PC-9 (cell line): ENCODE measurements around the gene MACROD1. TPM values are rescaled to one million over a fixed set of nuclear protein-coding genes. Genes with fewer than 3 reads are reported as not detected.

Experiments used
- BruUV-seq: library from RNA; stranded (reverse); fragments of 400-500 nt; replicated peaks from 2 replicates; lab custom pipeline; 2021; lab: Mats Ljungman, UMichigan
- CTCF ChIA-PET: fragments of 300-600 bp; sonication (Branson Sonifier 250); formaldehyde crosslinking; loops from one replicate; lab custom pipeline; 2022; ENCODE audit warnings: antibody characterized with exemption; lab: Charles Lee
- POLR2A ChIA-PET: fragments of 300-600 bp; sonication (Branson Sonifier 250); formaldehyde crosslinking; loops from one replicate; lab custom pipeline; 2022; ENCODE audit warnings: antibody characterized with exemption; ENCODE audit not compliant: unreplicated experiment; lab: Charles Lee
- DNase-seq, 2 experiments: peaks; one replicate each; pipeline versions ENCODE4 v3.0.0 to v3.0.0-alpha.2; 2015 to 2022; ENCODE audit warnings: mixed read lengths in 1 of 2
- H2AFZ ChIP-seq: fragments of 200-600 bp; sonication (generic); 2 replicates; pipeline ENCODE4 v1.8.1; 2017; ENCODE audit warnings: antibody characterized with exemption
- H3F3A ChIP-seq: fragments of 200-600 bp; sonication (generic); 2 replicates; pipeline ENCODE4 v1.8.1; 2017; ENCODE audit warnings: antibody characterized with exemption, mild to moderate bottlenecking, low read depth; ENCODE audit not compliant: insufficient read depth
- H3K27ac ChIP-seq: fragments of 200-600 bp; sonication (generic); 2 replicates; pipeline ENCODE4 v1.6.1; 2016; ENCODE audit warnings: mixed run types
- H3K27me3 ChIP-seq: fragments of 200-600 bp; sonication (generic); 2 replicates; pipeline ENCODE4 v1.6.1; 2016; ENCODE audit warnings: low read depth, mixed run types; ENCODE audit not compliant: insufficient read depth
- H3K36me3 ChIP-seq: fragments of 200-600 bp; sonication (generic); 2 replicates; pipeline ENCODE4 v1.6.1; 2016; ENCODE audit warnings: low read depth, mixed run types
- H3K4me1 ChIP-seq: fragments of 200-600 bp; sonication (generic); replicated peaks from 2 replicates; pipeline ENCODE4 v1.6.1; 2016; ENCODE audit warnings: mixed run types; ENCODE audit not compliant: insufficient read depth
- H3K4me2 ChIP-seq: fragments of 200-600 bp; sonication (generic); 2 replicates; pipeline ENCODE4 v1.6.1; 2017; ENCODE audit warnings: mixed run types
- H3K4me3 ChIP-seq: fragments of 200-600 bp; sonication (generic); 2 replicates; pipeline ENCODE4 v1.6.1; 2016; ENCODE audit warnings: mixed run types
- H3K79me2 ChIP-seq: fragments of 200-600 bp; sonication (generic); 2 replicates; pipeline ENCODE4 v1.6.1; 2017; ENCODE audit warnings: low read depth, mixed run types
- H3K9me2 ChIP-seq: fragments of 200-600 bp; sonication (generic); 2 replicates; pipeline ENCODE4 v1.8.1; 2017; ENCODE audit warnings: mild to moderate bottlenecking; ENCODE audit not compliant: insufficient read depth
- H3K9me3 ChIP-seq: fragments of 200-600 bp; sonication (generic); 2 replicates; pipeline ENCODE4 v1.8.1; 2016; ENCODE audit warnings: low read depth; ENCODE audit not compliant: insufficient read depth
- H4K20me1 ChIP-seq: fragments of 200-600 bp; sonication (generic); 2 replicates; pipeline ENCODE4 v1.8.1; 2017; ENCODE audit not compliant: insufficient read depth
- CTCF ChIP-seq: fragments of 200-600 bp; sonication (generic); conservative IDR thresholded peaks from 2 replicates; pipeline ENCODE4 v1.6.1; 2017; ENCODE audit warnings: mixed run types, antibody characterized with exemption, mild to moderate bottlenecking, moderate library complexity
- EZH2 ChIP-seq: fragments of 200-600 bp; sonication (generic); IDR thresholded peaks from 2 replicates; pipeline ENCODE4 v1.8.0; 2017; ENCODE audit warnings: antibody characterized with exemption, low read depth
- intact Hi-C: fragments of 100-400 bp; cut with micrococcal nuclease; formaldehyde crosslinking; loops from one replicate; pipeline ENCODE4 v1.10.0; 2022; ENCODE audit not compliant: unreplicated experiment
- total RNA-seq: library from RNA; stranded (reverse); gene quantifications from 2 replicates; pipeline ENCODE4 v1.2.3, GENCODE V29; 2021

The MACROD1 gene
- total RNA-seq, 1 experiment from 2014 or later = 41.0 TPM

GRCh38 chr11:64078905-64079304 is 87.0 kb downstream of the MACROD1 start:
- CTCF ChIA-PET = interaction anchor here (0.6 kb wide), 1 partner anchor 66 kb away, joined by 5 read pairs; no protein-coding TSS in a partner anchor
- no peak for TF ChIP-seq CTCF
- no peak for TF ChIP-seq EZH2
- no peaks in the 10 kb centered on the region for H3K36me3 ChIP-seq
- no peak overlapping the region for H3K27ac ChIP-seq
- DNase-seq = no peak
- POLR2A ChIA-PET = no interaction called here
- no peaks in the 10 kb centered on the region for H3K27me3 ChIP-seq
- H3K79me2 ChIP-seq = no peaks in the 10 kb centered on the region
- H3K9me3 ChIP-seq = no peaks in the 10 kb centered on the region
- no TSS peak for BruUV-seq
- no peak overlapping the region for H3K4me3 ChIP-seq
- peaks cover 38% of the 10 kb centered on the region for H4K20me1 ChIP-seq
- no peaks in the 10 kb centered on the region for H3K4me1 ChIP-seq
- no peaks in the 10 kb centered on the region; the same call in 1 of the 2 replicates for H3F3A ChIP-seq
- H3K4me2 ChIP-seq = no peak overlapping the region
- no peaks in the 10 kb centered on the region for H3K9me2 ChIP-seq
- H2AFZ ChIP-seq = no peak overlapping the region
- intact Hi-C loops = no loop called here

- intact Hi-C loops = no loop called here
- H3K9me2 ChIP-seq = no peaks in the 10 kb centered on the region
- DNase-seq = no peak
- ChIA-PET POLR2A (no interaction called here), CTCF (interaction anchor here (0.6 kb wide), 1 partner anchor 67 kb away, joined by 5 read pairs; no protein-coding TSS in a partner anchor)
- peaks cover 44% of the 10 kb centered on the region for H4K20me1 ChIP-seq
- H3K9me3 ChIP-seq = no peaks in the 10 kb centered on the region
- H3K4me2 ChIP-seq = no peak overlapping the region
- BruUV-seq = no TSS peak
- TF ChIP-seq CTCF = no peak
- no peak for TF ChIP-seq EZH2
- no peaks in the 10 kb centered on the region for H3K36me3 ChIP-seq
- H3K4me3 ChIP-seq = no peak overlapping the region
- no peak overlapping the region for H3K27ac ChIP-seq
- no peaks in the 10 kb centered on the region; the same call in 1 of the 2 replicates for H3F3A ChIP-seq
- H3K79me2 ChIP-seq = no peaks in the 10 kb centered on the region
- no peaks in the 10 kb centered on the region for H3K4me1 ChIP-seq
- H3K27me3 ChIP-seq = no peaks in the 10 kb centered on the region
- H2AFZ ChIP-seq = no peak overlapping the region
Measured at GRCh38 chr11:64078284-64078683, 87.6 kb downstream of the MACROD1 start.

GRCh38 chr11:64077607-64078006 is 88.3 kb downstream of the MACROD1 start:
- Histone ChIP-seq H3K27ac (no peak overlapping the region), H3K79me2 (no peaks in the 10 kb centered on the region), H3K36me3 (no peaks in the 10 kb centered on the region), H3K4me2 (no peak overlapping the region), H3K27me3 (no peaks in the 10 kb centered on the region), H3K4me3 (no peak overlapping the region), H4K20me1 (peaks cover 48% of the 10 kb centered on the region), H3K9me3 (no peaks in the 10 kb centered on the region), H2AFZ (no peak overlapping the region), H3F3A (no peaks in the 10 kb centered on the region; the same call in 1 of the 2 replicates), H3K4me1 (no peaks in the 10 kb centered on the region), H3K9me2 (no peaks in the 10 kb centered on the region)
- no peak for TF ChIP-seq CTCF
- no peak for TF ChIP-seq EZH2
- intact Hi-C loops = no loop called here
- no peak for DNase-seq
- ChIA-PET CTCF (interaction anchor here (0.5 kb wide), 1 partner anchor 218 kb away, joined by 7 read pairs; no protein-coding TSS in a partner anchor), POLR2A (no interaction called here)
- BruUV-seq = no TSS peak
